GM19397 (cell line): ENCODE measurements around the gene LSM7.

Experiments
- ATAC-seq: cut with Tn5 transposase; IDR thresholded peaks from one replicate; pipeline ENCODE4 v1.9.1; 2021; ENCODE audit warnings: mild to moderate bottlenecking, moderate library complexity; ENCODE audit not compliant: unreplicated experiment

Gene LSM7

DNA sequence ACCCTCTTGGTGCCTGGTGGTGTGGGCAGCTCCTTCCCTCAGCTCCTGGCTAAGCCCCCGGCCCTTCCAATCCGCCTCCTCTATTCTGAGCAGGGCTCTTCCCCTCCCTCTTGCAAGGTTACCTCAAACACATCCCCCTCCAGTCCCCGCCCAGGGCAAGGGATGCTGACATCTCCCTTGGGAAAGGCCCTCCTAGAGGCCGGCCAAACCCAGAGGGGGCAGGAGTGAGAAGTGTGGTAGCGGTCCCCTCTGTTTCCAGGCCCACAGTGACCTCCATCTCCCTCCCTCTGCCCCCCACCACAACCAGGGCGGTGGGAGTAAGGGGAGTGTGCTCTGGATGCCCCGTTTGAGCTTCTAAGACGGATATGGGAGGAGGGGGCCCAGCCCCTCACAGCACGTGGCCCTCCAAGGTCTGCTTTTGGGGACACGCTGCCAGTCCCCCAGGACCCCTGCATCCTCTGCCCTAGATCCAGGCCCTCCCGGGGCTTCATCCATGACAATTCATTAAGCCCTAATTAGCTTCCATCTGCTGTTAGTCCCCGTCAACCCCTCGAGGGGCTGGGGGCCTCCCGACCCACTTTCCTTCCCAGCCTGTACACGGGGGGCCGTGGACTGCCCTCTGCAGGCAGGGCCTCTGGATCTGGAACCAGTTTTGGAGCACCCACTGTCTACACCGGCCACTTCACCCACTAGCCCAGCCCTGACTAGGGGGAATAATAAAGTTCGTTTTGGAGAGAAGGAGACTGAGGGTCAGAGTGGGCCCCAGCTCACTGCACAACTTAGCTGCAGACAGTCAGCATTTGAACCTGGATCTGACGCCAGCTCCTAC is 22.7 kb downstream of the LSM7 start:
- ATAC-seq = no peak

DNA sequence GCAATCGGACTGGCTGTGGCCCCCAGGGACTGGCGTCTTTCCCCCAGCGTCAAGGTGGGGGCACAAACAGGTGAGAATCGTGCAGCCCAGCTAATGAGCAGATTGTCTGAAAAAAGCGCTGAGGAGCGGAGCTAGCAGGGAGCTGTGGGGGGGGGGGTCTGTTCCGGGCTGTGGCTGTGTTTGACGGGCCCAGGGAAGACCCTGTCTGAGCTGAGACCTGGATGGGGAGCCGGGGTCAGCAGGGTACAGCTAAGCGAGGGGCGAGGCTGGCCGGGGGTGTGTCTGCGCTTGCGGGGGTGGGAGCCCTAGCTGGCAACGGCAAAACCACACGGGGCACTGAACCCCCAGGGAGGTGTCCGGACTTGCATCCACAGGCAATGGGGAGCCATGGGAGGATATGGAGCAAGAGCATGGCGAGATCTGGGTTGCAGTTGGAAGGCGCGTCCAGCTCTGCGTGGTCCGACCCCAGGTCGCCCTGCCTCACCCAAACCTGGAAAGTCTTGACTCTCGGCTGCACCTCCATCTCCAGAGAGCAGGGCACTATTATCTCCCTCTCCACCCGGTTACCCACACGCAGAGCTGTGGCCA is 25.1 kb downstream of the LSM7 start:
- ATAC-seq = no peak

DNA sequence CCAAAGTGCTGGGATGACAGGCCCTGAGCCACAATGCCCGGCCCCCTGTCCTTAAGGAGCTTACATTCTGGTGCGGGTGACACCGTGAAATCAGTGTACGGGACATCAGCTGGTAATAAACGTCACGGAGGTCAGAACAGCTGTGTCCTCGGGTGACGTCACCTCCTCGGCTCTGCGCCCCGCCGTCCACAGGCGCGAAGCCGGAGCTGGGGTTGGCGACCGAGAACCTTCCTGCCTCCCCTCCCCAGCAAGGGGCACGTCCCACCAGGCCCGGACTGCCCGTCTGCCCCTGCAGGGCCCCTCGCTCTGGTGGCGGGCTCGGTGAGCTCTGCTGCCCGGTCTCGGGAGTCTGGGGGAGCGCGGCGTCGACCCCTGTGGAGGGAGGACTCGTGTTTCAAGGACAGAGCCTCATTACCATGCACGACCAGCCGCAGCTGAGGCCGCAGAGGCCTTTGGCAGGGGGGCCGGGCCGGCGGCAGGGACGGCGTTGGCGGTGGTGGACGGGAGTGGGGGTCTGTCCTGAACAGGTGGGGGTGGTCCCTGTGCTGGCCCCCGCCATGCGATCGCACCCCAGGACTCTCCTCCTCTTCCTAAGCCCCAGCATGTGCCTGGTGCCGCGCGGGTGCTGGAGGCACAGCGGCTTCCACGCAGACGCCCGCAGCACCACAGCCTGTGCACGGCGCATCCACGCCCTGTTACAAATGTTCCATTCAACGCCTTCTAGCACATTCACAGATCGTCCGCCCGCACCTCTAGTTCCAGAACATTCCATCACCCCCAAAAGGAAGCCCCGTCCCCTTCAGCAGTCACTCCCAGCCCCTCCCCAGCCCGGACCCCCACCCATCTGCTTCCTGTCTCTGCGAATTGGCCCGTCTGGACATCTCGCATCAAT is 25.8 kb downstream of the LSM7 start:
- ATAC-seq = no peak

DNA sequence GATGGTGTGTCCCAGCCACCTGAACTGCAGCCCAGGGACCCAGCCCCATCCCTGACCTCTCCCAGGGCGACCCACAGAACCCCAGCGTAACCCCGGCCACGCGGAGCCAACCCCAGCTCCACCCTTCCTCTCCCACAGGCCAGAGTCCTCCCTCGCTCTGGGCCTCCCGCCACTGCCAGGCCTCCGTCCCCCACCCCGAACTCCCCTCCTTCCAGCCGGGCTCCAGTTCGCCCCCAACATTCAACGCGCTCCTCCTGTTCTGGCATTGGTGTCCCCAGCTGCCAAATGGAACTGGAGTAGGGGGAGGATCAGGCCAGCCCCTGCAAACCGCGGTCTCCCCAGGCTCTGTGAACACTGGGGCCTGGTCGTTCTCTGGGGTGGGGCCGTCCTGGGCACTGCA is 27.9 kb downstream of the LSM7 start:
- no peak for ATAC-seq

DNA sequence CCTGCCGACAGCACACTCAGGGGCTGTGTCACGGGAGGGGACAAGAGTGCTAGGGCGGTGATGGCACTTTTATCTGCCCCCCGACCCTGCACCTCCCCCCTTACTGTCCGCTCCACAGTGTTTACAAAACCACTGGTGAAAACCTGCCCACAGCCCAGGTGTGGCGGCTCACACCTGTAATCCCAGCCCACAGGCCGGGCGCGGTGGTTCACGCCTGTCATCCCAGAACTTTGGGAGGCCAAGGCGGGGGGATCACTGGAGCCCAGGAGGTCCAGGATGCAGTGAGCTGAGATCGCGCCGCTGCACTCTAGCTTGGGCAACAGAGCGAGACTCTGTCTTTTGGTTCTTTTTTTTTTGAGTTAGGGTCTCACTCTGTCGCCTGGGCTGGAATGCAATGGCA is 32.2 kb downstream of the LSM7 start:
- ATAC-seq = no peak

DNA sequence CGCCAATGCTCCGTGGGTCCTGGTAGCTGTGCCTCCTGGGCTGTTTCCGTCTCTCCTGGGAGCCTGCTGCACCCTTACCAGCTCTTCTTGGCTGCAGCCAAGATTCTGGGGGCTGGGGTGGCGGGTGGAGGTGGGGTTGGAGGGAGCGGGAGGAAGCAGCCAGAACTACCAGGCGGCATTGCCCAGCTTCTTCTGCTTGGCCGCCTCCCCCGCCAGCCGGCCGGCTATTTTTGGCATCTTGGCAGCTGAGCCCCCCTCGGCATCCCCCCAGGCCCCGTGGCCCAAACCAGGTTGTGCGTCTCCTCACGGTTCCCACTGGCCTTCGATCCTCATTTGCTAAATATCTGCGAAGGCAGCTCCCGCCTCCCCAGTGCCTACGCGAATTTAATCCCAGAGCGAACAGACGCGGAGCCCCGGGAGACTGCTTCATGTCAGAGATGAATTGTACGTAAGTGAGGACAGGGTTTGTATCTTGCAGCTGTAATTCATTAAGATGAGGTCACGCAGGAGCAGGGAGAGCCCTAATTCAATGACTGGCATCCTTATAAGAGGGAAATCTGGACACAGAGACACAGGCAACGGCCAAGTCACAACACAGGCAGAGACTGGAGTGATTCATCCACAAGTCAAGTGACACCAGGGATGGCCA is 33.6 kb downstream of the LSM7 start:
- ATAC-seq = no peak

DNA sequence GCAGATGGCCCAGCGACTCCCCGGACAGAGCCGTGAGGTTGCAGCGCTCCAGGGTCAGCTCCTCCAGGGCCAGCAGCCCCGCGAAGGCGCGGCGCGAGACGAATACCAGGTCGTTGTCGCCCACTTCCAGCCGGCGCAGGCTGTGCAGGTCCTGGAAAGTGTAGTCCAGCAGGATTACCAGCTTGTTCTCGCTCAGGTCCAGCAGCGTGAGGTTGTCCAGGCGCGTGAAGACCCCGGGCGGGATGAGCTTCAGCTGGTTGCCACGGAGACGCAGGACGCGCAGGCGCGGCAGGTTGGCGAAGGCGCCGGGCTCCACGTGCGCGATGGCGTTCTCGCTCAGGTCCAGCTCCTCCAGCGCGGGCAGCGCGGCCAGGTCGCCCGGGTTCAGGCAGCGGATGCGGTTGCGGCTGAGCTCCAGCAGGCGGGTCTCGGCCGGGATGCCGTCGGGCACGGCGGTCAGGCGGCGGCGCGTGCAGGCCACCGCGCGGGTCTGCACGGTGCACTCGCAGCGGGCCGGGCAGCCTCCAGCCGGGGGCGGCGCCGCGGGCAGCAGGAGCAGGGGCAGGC is 37.1 kb downstream of the LSM7 start:
- ATAC-seq = no peak

DNA sequence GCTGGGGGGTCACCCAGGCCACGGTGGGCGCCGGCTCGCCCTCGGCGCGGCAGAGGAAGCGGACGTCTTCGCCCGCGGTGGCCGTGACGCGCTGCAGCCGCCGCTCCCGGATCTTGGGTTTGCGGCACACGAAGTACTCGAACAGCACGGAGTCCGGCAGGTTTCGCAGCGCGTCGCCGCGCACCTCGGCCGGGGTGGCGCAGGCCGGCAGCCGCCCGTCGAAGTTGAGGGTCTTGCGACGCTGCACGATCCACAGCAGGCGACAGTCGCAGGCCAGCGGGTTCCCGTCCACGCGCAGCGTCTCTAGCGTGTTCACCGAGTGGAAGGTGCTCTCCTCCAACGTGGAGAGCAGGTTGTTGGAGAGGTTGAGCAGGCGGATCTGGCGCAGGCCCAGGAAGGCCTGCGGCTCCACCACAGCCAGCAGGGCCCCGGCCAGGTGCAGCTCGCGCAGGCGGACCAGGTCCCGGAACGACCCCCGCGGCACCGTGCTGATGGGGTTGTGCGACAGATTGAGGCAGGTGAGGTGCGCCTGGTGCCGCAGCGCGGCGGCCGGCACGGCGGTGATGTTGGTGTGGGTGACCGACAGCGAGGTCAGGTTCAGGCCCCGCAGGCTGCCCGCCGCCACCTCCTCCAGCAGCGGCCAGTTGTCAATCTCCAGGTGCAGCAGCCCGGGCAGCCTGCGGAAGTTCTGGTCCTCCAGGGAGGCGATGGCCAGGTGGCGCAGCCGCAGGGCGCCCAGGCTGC is 37.8 kb downstream of the LSM7 start:
- ATAC-seq = peak; percentile 11

DNA sequence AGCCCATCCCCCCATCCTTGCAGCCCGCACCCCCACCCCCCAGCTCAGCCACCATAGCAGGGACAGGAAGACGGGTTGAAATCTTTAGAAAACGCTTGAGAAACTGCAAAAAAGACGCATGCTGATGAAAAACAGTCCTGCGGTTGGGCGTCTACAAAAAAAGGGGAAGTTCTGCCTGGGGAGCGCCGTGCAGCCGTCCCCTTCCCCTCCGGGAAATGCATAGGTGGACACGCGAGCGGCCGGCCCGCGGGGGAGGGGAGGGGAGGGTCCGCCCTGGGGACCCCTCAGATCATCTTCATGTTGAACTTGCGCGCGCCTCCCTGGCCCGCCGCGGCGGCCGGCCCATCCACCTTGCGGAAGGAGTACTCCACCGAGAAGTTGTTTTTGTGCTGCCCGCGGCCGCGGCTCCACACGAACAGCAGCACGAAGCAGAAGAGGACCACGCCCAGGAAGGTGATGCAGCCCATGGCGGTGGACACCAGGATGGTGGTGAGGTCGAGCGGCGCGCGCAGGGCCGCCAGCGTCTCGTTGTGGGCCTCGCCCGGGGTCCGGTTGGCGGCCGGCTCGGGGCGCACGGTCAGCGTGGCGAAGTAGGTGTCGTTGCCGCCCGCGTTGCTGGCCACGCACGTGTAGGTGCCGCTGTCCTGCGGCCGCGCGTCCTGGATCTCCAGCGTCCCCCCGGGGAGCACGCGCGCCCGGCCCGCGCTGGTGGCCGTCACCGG is 38.5 kb downstream of the LSM7 start:
- ATAC-seq = peak; percentile 48

DNA sequence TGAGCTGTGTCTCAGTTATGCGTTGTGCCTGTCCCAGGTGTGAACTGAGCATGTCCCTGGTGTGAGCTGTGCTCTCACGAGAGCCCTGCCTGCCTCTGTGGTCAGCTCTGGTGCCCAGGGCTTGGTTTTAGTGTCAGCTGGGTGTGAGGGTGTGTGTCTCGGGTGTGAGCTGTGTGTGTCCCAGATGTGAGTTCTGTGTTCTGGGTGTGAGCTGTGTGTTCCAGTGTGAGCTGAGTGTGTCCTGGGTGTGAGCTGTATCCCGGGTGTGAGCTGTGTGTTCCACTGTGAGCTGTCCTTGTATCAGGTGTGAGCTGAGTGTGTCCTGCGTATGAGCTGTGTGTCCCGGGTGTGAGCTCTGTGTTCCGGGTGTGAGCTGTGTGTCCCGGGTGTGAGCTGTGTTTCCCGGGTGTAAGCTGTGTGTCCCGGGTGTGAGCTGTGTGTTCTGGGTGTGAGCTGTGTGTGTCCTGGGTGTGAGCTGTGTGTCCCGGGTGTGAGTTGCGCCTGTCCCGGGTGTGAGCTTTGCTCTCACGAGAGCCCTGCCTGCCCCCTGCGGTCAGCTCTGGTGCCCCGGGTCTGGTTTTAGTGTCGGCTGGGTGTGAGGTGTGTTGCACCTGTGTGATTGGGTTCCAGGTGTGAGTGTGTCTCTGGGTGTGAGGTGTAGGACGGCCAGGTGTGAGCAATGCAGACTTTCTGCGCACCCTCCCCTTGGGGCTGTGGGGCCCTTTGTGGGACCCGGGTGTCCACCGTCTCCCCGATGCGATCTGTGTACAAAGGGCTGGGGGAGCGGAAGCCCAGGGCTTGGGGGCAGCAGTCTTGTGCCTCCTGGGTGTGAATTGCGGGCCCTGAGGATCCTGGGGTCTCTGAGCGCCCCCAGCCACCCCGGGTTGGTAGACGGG is 39.3 kb downstream of the LSM7 start:
- ATAC-seq = peak; percentile 8

DNA sequence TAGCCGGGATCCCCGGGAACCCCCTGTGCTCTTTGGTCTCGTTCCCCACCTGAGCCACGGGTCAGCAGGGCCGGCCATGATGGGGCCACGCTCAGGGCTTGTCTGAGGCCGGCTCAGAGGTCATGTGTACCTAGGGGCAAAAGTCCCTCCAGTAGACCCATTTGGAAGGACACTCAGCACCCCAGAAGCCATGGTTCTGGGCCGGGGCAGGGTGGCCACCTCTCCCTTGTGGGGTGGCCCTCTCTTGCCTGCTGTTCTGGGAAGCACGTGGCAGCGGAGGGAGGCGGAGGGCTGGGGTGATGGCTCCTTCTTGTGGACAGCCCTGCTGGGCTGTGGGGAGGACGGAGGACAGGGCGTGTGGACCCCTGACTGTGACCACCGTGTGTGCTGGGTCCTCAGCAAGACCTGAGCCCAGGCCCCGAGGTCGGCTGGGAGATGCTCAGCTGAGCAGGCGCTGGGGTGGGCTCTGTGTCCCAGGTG is 40.0 kb downstream of the LSM7 start:
- ATAC-seq = no peak

DNA sequence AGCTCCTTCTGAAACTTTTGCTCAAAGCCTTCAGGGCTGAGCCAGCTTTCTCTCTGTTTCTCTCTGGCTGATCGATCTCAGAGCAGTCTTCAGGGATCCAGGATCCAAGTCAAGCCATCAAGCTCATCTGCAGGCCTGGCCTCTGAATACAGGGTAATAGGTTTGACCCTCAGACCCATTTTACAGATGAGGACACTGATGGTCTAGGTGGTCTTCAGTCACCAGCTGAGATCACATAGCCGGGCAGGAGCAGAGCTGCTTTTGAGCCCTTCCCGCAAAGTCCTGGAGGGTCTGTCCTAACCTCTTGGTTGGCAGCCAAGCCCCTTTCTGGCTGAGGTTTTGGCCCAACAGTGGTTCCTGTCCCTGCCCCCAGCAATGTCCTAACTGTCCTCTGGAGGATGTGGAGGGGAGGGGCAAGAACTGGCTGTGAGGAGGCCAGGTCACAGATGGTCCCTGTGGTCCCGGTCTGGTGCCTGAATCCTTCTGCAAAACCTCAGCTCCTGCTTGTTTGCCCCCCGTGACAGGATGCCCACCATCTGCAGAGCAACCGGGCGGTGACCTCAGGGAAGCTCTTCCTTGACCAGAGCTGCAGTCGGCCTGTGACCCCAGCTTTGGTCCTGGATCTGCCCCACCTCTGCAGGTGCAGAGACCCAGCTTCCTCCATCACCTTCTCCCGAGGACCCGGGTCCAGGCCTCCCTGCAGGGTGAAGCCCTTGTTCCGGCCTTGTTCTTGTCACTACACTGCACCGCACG is 40.6 kb downstream of the LSM7 start:
- ATAC-seq = no peak

DNA sequence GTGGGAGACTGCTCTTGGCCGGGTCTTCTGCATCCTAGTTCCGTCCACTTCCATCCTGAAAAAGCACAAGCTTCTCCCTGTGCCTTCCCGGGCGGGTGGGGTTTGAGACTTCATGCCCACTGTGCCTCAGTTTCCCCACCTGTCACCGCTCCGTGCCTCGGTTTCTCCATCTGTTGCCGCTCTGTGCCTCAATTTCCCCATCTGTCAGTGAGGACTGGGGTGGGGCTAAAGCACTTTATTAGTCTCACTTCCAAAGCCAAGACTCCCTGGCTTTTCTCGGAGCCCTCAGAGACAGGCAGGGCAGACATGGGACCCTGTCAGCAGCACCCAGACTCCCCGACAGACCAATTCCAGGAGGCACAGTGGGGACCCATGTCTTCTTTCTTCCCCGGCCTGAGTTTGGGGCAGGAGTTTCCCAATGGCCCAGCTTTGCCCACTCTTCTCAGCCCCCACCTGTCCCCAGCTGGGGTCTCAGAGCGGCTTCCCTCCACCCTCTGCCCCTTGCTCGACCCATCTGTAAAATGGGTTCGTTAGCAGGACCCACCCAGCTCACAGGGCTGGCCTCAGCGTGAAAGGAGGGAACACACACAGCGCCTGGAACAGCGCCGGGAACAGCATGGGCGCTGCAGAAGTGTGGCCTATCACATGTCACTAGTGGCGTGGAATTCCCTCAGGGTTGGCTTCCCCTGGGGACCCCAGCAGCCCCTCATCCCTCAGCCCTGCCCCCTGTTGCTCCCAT is 41.8 kb downstream of the LSM7 start:
- no peak for ATAC-seq

DNA sequence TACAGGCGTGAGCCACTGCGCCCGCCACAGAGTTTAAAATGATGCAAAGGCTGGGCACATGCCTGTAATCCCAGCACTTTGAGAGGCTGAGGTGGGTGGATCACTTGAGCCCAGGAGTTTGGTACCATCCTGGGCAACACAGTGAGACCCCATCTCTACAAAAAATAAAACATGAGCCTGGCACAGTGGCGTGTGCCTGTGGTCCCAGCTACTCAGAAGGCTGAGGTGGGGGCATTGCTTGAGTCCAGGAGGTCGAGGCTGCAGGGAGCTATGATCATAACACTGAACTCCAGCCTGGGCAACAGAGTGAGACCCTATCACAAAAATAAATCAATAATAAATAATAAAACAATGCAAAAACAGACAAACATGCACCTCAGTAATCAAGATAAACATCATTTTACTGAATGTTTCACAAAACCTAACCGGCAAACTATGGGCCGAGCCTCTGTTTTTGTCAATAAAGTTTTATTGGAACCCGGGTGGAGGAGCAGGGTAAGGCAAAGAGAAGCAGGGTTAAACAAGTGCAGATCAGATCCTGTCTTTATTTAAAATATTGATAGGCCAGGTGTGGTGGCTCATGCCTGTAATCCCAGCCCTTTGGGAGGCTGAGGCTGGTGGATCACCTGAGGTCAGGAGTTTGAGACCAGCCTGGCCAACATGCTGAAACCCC is 44.4 kb downstream of the LSM7 start:
- no peak for ATAC-seq

DNA sequence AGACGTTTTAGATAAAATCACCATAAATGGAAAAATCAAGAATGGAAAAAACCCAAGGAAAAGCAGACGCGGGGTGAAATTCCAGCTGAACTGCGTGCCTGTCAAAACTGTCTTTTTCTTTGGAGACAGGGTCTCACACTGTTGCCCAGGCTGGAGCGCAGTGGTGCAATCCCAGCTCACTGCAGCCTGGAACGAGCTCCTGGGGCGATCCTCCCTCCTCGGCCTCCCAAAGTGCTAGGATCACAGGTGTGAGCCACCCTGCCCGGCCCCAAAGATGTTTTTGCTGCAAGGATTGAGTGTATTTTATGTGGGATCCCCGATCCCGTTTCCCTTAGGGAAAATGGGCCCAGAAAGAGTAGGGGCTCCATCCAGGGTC is 45.5 kb downstream of the LSM7 start:
- no peak for ATAC-seq

DNA sequence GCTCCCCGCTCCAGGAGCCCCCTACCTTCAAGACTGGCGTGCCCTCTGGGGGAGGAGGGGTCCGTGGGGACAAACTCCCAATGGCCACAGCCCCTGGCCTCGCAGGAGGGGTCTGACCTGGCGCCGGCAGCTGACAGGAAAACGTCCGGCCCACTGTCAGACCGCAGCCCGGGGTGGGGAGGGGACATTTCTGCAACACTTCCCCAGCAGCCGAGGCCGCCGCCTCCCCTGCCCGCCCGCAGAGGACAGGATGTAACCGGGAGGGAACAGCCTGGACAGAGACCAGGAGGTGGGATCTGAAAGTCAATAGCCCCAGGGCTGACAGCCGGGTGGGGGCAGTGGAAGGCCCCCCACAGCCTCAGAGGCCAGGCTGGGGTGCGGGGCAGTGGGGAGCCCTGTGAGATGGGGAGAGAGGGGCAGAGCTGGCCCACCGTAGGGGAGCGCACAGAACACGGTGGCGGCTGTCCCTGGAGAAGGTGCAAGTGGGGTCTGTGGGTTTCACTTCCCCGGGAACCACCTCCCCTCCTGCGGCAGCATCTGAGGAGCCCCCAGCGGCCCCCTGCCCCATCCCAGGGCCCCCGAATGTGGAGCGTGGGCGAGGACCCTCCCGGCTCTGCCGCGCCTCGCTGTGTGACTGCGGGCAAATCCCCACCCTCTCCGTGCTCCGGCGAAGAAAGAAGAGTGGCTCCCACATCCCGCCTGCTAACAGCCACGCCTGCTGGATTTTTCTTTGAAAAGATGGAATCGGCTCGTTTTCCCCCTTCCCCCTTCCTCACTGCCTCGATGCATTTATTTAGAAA is 46.1 kb downstream of the LSM7 start, which contains the start of gene PEAK3:
TSS of gene PEAK3 (minus strand) at position 114 of the 800 bp plus-strand sequence. CDS start 1,244 bp downstream, outside the sequence.
- no peak for ATAC-seq
